K562 (cell line): ENCODE measurements around the gene ANKLE1. TPM values are rescaled to one million over a fixed set of nuclear protein-coding genes. Genes with fewer than 3 reads are reported as not detected.
A peak's percentile ranks its signal among the peaks of the same experiment; 100 is the strongest.

Source experiments
- ATF1 ChIP-seq, 2 experiments: fragments of 450-650 bp in 1 of 2; IDR thresholded peaks; 2 replicates each; pipeline ENCODE4 v1.6.1; 2016; ENCODE audit warnings: missing compliant biosample characterization in 1 of 2, missing genetic modification characterization in 1 of 2
- CREB1 ChIP-seq, 2 experiments: sonication (generic) in 1 of 2; formaldehyde crosslinking in 1 of 2; IDR thresholded peaks; 2 replicates each; pipeline versions ENCODE4 v1.6.1 to v1.8.0; 2012 to 2022; ENCODE audit warnings: inconsistent platforms in 1 of 2, mild to moderate bottlenecking in 1 of 2, missing genetic modification reagents in 1 of 2, moderate library complexity in 1 of 2
- ELF1 ChIP-seq: fragments of 200-800 bp; sonication (Bioruptor generic); IDR thresholded peaks from 2 replicates; pipeline ENCODE4 v1.6.1; 2016; ENCODE audit warnings: missing genetic modification characterization, missing compliant biosample characterization
- FOXJ3 ChIP-seq: sonication (generic); formaldehyde crosslinking; IDR thresholded peaks from 2 replicates; pipeline ENCODE4 v1.4.0; 2020; ENCODE audit warnings: mild to moderate bottlenecking, missing genetic modification reagents
- HDAC1 ChIP-seq, 2 experiments: fragments of 450-650 bp; IDR thresholded peaks; 2 replicates each; pipeline ENCODE4 v1.6.1; 2016 to 2017; ENCODE audit warnings: inconsistent platforms in 1 of 2, mild to moderate bottlenecking in 1 of 2, moderate library complexity in 1 of 2
- MEIS2 ChIP-seq: fragments of 450-650 bp; IDR thresholded peaks from 2 replicates; pipeline ENCODE4 v1.6.1; 2014; ENCODE audit warnings: mild to moderate bottlenecking; ENCODE audit not compliant: partially characterized antibody
- MTF1 ChIP-seq: fragments of 250-450 bp; sonication (Bioruptor Pico); IDR thresholded peaks from 2 replicates; pipeline ENCODE4 v1.9.0; 2021; ENCODE audit warnings: moderate library complexity, mild to moderate bottlenecking, inconsistent platforms, borderline replicate concordance
- RBM34 ChIP-seq: fragments of 200-400 bp; formaldehyde crosslinking; IDR thresholded peaks from 2 replicates; pipeline ENCODE4 v1.6.1; 2018; ENCODE audit warnings: low read length, borderline replicate concordance; ENCODE audit not compliant: insufficient read depth
- SMAD1 ChIP-seq: fragments of 150-350 bp; IDR thresholded peaks from 2 replicates; pipeline ENCODE4 v1.6.1; 2014; ENCODE audit warnings: low read length, low read depth; ENCODE audit not compliant: partially characterized antibody
- TRIM28 ChIP-seq: fragments of 450-650 bp; IDR thresholded peaks from 2 replicates; pipeline ENCODE4 v1.6.1; 2017
- XRCC5 ChIP-seq: fragments of 200-400 bp; formaldehyde crosslinking; IDR thresholded peaks from 2 replicates; pipeline ENCODE4 v1.6.1; 2017; ENCODE audit warnings: low read depth, mild to moderate bottlenecking, low read length
- ZNF217 ChIP-seq: sonication (generic); formaldehyde crosslinking; IDR thresholded peaks from 2 replicates; pipeline ENCODE4 v1.8.0; 2022; ENCODE audit warnings: mild to moderate bottlenecking, missing genetic modification reagents
- ZNF644 ChIP-seq: fragments of 200-800 bp; sonication (Bioruptor generic); IDR thresholded peaks from 2 replicates; pipeline ENCODE4 v1.6.1; 2016; ENCODE audit warnings: low read depth, missing genetic modification characterization, missing compliant biosample characterization
- ZNF717 ChIP-seq: fragments of 250-450 bp; sonication (Bioruptor Pico); IDR thresholded peaks from 2 replicates; pipeline ENCODE4 v1.5.0; 2021
- polyA plus RNA-seq, 8 experiments: library from polyadenylated mRNA; depleted of rRNA in 4 of 8; stranded (reverse) in 5 of 8; unstranded in 3 of 8; fragments of >200 nt; fragmentation: Nextera tagmentation in 2 of 8; fragmentation: Illumina TruSeq in 1 of 8; extraction: Ambion mirVana in 2 of 8; extraction: Trizol in 1 of 8; gene quantifications; 2 replicates each; pipeline versions ENCODE4 v1.2.1 to v1.2.3, GENCODE V29; 2011 to 2014; ENCODE audit warnings: inconsistent platforms in 1 of 8, missing spikeins in 1 of 8
- total RNA-seq, 7 experiments: library from RNA; depleted of rRNA in 6 of 7; stranded (reverse); fragments of >200 nt in 6 of 7; fragmentation: Illumina TruSeq in 2 of 7; extraction: Trizol in 2 of 7; gene quantifications; 2 replicates each; pipeline versions ENCODE4 v1.2.1 to v1.2.3, GENCODE V29; 2011 to 2021; ENCODE audit warnings: low replicate concordance in 1 of 7
- TF ChIP-seq, protein P1 (sequence below): fragments of 200-400 bp; formaldehyde crosslinking; IDR thresholded peaks from 2 replicates; pipeline ENCODE4 v1.6.1; 2017; ENCODE audit warnings: mild to moderate bottlenecking, low read depth, low read length, moderate library complexity
- TF ChIP-seq, protein P2 (sequence below): sonication (generic); formaldehyde crosslinking; IDR thresholded peaks from 2 replicates; pipeline ENCODE4 v1.8.0; 2022; ENCODE audit warnings: missing genetic modification reagents, mild to moderate bottlenecking, moderate library complexity, borderline replicate concordance
- TF ChIP-seq, protein P3 (sequence below): sonication (generic); formaldehyde crosslinking; IDR thresholded peaks from 2 replicates; pipeline ENCODE4 v1.4.0; 2020; ENCODE audit warnings: mild to moderate bottlenecking, missing genetic modification reagents
- TF ChIP-seq, protein P4 (sequence below): fragments of 450-650 bp; formaldehyde crosslinking; IDR thresholded peaks from 2 replicates; pipeline ENCODE4 v1.4.0; 2020; ENCODE audit warnings: mild to moderate bottlenecking, moderate library complexity
- TF ChIP-seq, protein P5 (sequence below): sonication (generic); formaldehyde crosslinking; IDR thresholded peaks from 2 replicates; pipeline ENCODE4 v1.9.0; 2022; ENCODE audit warnings: mild to moderate bottlenecking, missing genetic modification reagents

ANKLE1 gene
- total and polyA plus RNA-seq, 9 of the 15 experiments (the other 6 are each of a cell fraction or from before 2014, with no cell fraction given): 0.63 to 9.2 (median 2.9) TPM

DNA sequence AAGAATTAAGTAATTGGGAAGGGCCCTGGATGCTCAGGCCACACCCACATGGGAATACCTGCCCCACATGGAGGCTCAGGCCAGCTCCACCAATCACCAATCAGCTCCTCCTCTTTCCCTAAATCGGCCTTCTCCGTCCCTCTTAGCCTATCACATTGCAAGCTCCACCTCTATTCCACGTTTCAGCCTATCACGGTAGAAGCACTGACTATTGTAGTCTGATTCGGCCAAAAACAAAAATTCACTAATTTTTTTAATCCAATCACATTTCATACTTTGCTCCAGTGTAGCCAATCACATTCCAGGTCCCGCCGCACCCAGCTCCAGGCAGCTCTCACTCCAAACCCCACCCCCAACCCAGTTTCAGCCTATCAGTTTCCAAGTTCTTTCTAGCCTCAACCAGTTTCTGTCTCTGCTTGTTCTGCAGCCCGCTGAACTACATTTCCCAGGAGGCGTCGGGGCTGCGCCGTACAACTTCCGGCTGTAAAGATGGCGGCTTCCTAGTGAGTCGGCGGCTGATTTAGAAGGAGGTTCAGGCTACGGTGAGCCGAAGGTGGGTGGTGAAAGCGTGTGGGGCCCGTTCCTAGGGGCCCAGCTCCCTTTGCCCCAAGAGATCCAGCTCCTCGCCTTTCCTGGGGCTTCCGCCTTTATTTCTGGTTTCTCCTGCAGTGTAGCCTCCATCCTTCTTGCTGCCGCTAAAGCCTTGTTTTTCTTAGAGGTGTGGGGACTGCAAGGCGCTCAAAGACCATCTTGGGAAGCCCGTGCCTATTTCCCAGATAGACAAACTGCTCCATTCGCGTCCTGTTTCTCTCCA, 14.5 kb upstream of the ANKLE1 start, which contains the start of gene BABAM1 (continued):
- TF ChIP-seq, protein P1, sequence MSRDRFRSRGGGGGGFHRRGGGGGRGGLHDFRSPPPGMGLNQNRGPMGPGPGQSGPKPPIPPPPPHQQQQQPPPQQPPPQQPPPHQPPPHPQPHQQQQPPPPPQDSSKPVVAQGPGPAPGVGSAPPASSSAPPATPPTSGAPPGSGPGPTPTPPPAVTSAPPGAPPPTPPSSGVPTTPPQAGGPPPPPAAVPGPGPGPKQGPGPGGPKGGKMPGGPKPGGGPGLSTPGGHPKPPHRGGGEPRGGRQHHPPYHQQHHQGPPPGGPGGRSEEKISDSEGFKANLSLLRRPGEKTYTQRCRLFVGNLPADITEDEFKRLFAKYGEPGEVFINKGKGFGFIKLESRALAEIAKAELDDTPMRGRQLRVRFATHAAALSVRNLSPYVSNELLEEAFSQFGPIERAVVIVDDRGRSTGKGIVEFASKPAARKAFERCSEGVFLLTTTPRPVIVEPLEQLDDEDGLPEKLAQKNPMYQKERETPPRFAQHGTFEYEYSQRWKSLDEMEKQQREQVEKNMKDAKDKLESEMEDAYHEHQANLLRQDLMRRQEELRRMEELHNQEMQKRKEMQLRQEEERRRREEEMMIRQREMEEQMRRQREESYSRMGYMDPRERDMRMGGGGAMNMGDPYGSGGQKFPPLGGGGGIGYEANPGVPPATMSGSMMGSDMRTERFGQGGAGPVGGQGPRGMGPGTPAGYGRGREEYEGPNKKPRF: no peak
- peak; percentile 99 for TF ChIP-seq ZNF644 (tag)
- peak in 1 of 2 experiments; percentile 73; a peak in 2 of 4 replicates for TF ChIP-seq HDAC1 (IDR thresholded peaks at IDR 0.05)
- TF ChIP-seq CREB1 (IDR thresholded peaks at IDR 0.05): peak; percentile 81
- TF ChIP-seq CREB1 (CRISPR knock-in tag; IDR thresholded peaks at IDR 0.05): peak; percentile 82
- no peak for TF ChIP-seq FOXJ3 (CRISPR knock-in tag)
- TF ChIP-seq, protein P2, sequence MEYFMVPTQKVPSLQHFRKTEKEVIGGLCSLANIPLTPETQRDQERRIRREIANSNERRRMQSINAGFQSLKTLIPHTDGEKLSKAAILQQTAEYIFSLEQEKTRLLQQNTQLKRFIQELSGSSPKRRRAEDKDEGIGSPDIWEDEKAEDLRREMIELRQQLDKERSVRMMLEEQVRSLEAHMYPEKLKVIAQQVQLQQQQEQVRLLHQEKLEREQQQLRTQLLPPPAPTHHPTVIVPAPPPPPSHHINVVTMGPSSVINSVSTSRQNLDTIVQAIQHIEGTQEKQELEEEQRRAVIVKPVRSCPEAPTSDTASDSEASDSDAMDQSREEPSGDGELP (CRISPR knock-in tag): peak; percentile 79
- TF ChIP-seq SMAD1: peak; percentile 65
- TF ChIP-seq ZNF217 (CRISPR knock-in tag): no peak
- TF ChIP-seq RBM34: no peak
- TF ChIP-seq, protein P3, sequence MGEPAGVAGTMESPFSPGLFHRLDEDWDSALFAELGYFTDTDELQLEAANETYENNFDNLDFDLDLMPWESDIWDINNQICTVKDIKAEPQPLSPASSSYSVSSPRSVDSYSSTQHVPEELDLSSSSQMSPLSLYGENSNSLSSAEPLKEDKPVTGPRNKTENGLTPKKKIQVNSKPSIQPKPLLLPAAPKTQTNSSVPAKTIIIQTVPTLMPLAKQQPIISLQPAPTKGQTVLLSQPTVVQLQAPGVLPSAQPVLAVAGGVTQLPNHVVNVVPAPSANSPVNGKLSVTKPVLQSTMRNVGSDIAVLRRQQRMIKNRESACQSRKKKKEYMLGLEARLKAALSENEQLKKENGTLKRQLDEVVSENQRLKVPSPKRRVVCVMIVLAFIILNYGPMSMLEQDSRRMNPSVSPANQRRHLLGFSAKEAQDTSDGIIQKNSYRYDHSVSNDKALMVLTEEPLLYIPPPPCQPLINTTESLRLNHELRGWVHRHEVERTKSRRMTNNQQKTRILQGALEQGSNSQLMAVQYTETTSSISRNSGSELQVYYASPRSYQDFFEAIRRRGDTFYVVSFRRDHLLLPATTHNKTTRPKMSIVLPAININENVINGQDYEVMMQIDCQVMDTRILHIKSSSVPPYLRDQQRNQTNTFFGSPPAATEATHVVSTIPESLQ (CRISPR knock-in tag): no peak
- TF ChIP-seq, protein P4, sequence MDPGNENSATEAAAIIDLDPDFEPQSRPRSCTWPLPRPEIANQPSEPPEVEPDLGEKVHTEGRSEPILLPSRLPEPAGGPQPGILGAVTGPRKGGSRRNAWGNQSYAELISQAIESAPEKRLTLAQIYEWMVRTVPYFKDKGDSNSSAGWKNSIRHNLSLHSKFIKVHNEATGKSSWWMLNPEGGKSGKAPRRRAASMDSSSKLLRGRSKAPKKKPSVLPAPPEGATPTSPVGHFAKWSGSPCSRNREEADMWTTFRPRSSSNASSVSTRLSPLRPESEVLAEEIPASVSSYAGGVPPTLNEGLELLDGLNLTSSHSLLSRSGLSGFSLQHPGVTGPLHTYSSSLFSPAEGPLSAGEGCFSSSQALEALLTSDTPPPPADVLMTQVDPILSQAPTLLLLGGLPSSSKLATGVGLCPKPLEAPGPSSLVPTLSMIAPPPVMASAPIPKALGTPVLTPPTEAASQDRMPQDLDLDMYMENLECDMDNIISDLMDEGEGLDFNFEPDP (CRISPR knock-in tag): 0 out of 2 replicates have a peak, but pooled peaks have one; percentile 20
- TF ChIP-seq XRCC5: no peak
- TF ChIP-seq ATF1 (CRISPR knock-in tag; IDR thresholded peaks at IDR 0.05): no peak
- peak; percentile 93 for TF ChIP-seq ATF1 (tag; IDR thresholded peaks at IDR 0.05)
- no peak for TF ChIP-seq MEIS2
- no peak for TF ChIP-seq ZNF717 (CRISPR knock-in tag)
- TF ChIP-seq TRIM28: no peak
- TF ChIP-seq, protein P5, sequence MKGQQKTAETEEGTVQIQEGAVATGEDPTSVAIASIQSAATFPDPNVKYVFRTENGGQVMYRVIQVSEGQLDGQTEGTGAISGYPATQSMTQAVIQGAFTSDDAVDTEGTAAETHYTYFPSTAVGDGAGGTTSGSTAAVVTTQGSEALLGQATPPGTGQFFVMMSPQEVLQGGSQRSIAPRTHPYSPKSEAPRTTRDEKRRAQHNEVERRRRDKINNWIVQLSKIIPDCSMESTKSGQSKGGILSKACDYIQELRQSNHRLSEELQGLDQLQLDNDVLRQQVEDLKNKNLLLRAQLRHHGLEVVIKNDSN (CRISPR knock-in tag): 0 out of 2 replicates have a peak, but pooled peaks have one; percentile 19
- TF ChIP-seq MTF1 (CRISPR knock-in tag): no peak
- peak; percentile 82 for TF ChIP-seq ELF1
